Upper lobe of right lung (tissue), 1 donor: ENCODE results near the gene ZFX. TPM values are rescaled to one million over a fixed set of nuclear protein-coding genes. Genes with fewer than 3 reads are reported as not detected.

Experiments
- ATAC-seq: fragments of 200-7000 bp; cut with Tn5 transposase; one replicate; pipeline ENCODE4 v1.9.1; 2020; ENCODE audit warnings: mild to moderate bottlenecking, moderate library complexity
- DNase-seq: peaks from one replicate; pipeline ENCODE4 v3.0.0-alpha.2; 2020
- H3K27ac ChIP-seq: fragments of 200-600 bp; one replicate; pipeline ENCODE4 v1.8.0; 2022
- H3K27me3 ChIP-seq: fragments of 200-600 bp; one replicate; pipeline ENCODE4 v1.8.0; 2022; ENCODE audit warnings: mild to moderate bottlenecking
- H3K36me3 ChIP-seq: fragments of 200-600 bp; one replicate; pipeline ENCODE4 v1.8.0; 2022
- H3K4me1 ChIP-seq: fragments of 200-600 bp; one replicate; pipeline ENCODE4 v1.8.0; 2022
- H3K4me3 ChIP-seq: fragments of 200-600 bp; one replicate; pipeline ENCODE4 v1.8.0; 2022; ENCODE audit warnings: mild to moderate bottlenecking
- H3K9me3 ChIP-seq: fragments of 200-600 bp; one replicate; pipeline ENCODE4 v1.8.0; 2022
- intact Hi-C: fragments of 100-400 bp; cut with DNase I; formaldehyde crosslinking; loops from one replicate; pipeline ENCODE4 v1.11.0; 2022
- total RNA-seq: library from RNA; stranded (reverse); fragmentation: NEBNext Ultra II Directional; extraction: Animal tissue kit (Norgen Biotek cat#: 25700); gene quantifications from one replicate; pipeline ENCODE4 v1.2.1, GENCODE V29; 2021
- TF ChIP-seq, protein P1 (sequence below): fragments of 200-600 bp; IDR thresholded peaks from one replicate; pipeline ENCODE4 v1.8.0; 2022; ENCODE audit warnings: antibody characterized with exemption
- donor health status: DM: no; HTN: yes; CAD: no; lungs with severe emphysema.

ZFX gene
- total RNA-seq, 1 donor from 2014 or later: 41.5 TPM

DNA sequence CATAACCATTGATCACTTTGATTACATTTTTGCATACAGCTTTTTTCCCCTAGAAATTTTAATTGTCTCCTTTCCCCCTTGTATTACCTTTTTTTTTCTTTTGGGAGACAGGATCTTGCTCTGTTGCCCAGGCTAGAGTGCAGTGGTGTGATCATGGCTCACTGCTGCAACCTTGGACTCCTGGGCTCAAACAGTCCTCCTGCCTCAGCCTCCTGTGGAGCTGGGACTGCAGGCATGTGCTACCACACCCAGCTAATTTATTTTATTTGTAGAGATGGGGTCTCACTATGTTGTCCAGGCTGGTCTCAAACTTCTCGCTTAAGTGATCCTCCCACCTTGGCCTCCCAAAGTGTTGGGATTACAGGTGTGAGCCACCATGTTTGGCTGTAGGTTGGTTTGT, 47.0 kb downstream of the ZFX start:
- DNase-seq (no peak), ATAC-seq (no peak)
- H3K27me3 ChIP-seq: no peaks in the 10 kb centered on the region
- TF ChIP-seq, protein P1, sequence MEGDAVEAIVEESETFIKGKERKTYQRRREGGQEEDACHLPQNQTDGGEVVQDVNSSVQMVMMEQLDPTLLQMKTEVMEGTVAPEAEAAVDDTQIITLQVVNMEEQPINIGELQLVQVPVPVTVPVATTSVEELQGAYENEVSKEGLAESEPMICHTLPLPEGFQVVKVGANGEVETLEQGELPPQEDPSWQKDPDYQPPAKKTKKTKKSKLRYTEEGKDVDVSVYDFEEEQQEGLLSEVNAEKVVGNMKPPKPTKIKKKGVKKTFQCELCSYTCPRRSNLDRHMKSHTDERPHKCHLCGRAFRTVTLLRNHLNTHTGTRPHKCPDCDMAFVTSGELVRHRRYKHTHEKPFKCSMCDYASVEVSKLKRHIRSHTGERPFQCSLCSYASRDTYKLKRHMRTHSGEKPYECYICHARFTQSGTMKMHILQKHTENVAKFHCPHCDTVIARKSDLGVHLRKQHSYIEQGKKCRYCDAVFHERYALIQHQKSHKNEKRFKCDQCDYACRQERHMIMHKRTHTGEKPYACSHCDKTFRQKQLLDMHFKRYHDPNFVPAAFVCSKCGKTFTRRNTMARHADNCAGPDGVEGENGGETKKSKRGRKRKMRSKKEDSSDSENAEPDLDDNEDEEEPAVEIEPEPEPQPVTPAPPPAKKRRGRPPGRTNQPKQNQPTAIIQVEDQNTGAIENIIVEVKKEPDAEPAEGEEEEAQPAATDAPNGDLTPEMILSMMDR: no peak
- H3K36me3 ChIP-seq: no peaks in the 10 kb centered on the region
- H3K4me3 ChIP-seq: no peak overlapping the region
- H3K27ac ChIP-seq: no peak overlapping the region
- intact Hi-C loops: no loop called here
- no peaks in the 10 kb centered on the region for H3K9me3 ChIP-seq
- no peaks in the 10 kb centered on the region for H3K4me1 ChIP-seq

DNA sequence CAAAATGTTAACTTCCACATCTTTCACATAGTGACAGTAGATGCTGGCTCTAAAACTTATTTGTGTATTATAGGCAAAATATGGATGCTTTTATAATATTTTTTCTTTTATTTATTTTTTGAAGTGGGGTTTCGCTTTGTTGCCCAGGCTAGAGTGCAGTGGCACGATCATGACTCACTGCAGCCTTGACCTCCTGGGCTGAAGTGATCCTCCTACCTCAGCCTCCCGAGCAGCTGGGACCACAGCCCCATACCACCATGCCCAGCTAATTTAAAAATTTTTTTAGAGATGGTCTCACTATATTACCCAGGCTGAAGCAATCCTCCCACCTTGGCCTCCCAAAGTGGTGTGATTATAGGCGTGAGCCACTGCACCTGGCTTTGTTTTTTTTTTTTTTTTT, 48.6 kb downstream of the ZFX start:
- intact Hi-C loops: no loop called here
- H3K27me3 ChIP-seq: no peaks in the 10 kb centered on the region
- H3K4me1 ChIP-seq: no peaks in the 10 kb centered on the region
- no peaks in the 10 kb centered on the region for H3K36me3 ChIP-seq
- no peak overlapping the region for H3K4me3 ChIP-seq
- DNase-seq (no peak), ATAC-seq (no peak)
- TF ChIP-seq, protein P1: no peak
- no peaks in the 10 kb centered on the region for H3K9me3 ChIP-seq
- no peak overlapping the region for H3K27ac ChIP-seq

DNA sequence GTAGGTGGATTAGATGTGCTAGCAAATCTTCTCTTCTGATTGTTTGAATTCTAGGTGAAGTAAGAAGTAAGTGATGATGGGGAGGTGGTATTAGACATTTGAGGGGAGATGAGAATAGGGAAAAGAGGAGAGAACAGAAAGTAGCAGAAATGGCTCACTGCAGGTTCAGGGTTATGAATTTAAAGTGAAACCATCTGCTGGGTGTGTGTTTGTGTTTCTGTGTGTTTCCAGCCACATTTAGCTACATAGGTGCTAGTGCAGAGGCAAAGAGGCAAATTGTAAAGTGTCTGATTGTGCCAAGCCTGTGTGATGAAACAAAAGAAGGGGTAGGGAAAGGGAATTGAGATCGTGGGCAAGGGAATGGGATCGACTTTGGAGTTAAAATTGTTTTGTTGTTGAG, 50.6 kb downstream of the ZFX start:
- intact Hi-C loops: no loop called here
- H3K27ac ChIP-seq: no peak overlapping the region
- no peaks in the 10 kb centered on the region for H3K4me1 ChIP-seq
- no peaks in the 10 kb centered on the region for H3K36me3 ChIP-seq
- DNase-seq (no peak), ATAC-seq (no peak)
- H3K4me3 ChIP-seq: no peak overlapping the region
- H3K27me3 ChIP-seq: no peaks in the 10 kb centered on the region
- TF ChIP-seq, protein P1: no peak
- no peaks in the 10 kb centered on the region for H3K9me3 ChIP-seq

DNA sequence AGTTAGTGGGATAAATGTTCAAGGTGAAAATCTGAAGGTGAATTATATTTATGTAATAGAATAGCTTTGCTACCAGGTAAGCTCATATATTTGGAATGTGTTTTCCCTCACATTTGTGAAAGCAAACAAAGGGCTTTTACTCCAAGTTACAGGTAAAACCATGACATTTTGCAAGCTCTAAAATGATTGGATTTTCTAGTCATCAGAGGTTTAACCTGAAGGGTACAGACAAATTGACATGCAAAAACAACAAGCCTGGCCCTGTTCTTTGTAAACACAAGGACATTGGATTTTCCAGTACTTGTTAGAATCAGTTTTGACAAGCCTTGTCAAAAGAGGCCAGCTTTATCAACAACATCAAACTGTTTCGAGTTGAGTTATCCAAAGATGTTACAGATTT, 51.7 kb downstream of the ZFX start:
- no peak for ATAC-seq
- H3K27ac ChIP-seq: no peak overlapping the region
- TF ChIP-seq, protein P1: no peak
- H3K9me3 ChIP-seq: no peaks in the 10 kb centered on the region
- no peak overlapping the region for H3K4me3 ChIP-seq
- intact Hi-C loops: no loop called here
- H3K36me3 ChIP-seq: no peaks in the 10 kb centered on the region
- no peaks in the 10 kb centered on the region for H3K27me3 ChIP-seq
- DNase-seq: no peak
- H3K4me1 ChIP-seq: peaks cover 3% of the 10 kb centered on the region

DNA sequence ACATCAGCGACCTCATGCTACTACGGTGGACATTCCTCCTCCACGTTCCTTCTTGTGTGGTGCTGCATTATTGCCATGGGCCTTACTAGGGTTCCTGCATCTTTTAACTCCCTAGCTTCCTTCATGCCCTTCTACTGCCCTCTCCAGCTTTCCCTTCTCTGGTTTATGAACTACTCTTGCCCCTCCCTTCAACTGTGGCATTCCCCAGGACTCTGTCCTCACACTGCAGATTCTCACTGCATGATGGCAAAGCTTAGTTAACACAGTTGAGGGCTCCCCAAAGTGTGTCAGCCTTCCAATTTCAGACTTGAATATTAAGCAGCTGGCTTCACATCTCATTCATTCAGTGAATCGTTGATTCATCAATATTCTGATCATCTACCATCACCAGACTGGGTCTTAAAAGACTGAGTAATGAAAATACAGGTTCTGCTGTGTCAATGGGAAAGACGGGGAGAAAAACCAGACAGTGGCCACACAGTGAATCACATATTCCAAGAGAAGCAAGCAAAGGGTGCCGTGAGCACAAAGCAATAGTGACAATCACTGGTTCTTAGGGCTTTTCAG, 53.0 kb downstream of the ZFX start:
- H3K27ac ChIP-seq: no peak overlapping the region
- H3K36me3 ChIP-seq: peaks cover 2% of the 10 kb centered on the region
- H3K4me1 ChIP-seq: peaks cover 3% of the 10 kb centered on the region
- DNase-seq (no peak), ATAC-seq (no peak)
- intact Hi-C loops: no loop called here
- H3K27me3 ChIP-seq: no peaks in the 10 kb centered on the region
- TF ChIP-seq, protein P1: no peak
- no peaks in the 10 kb centered on the region for H3K9me3 ChIP-seq
- no peak overlapping the region for H3K4me3 ChIP-seq
